Measurements from ENCODE around the gene VWA1.

DNA sequence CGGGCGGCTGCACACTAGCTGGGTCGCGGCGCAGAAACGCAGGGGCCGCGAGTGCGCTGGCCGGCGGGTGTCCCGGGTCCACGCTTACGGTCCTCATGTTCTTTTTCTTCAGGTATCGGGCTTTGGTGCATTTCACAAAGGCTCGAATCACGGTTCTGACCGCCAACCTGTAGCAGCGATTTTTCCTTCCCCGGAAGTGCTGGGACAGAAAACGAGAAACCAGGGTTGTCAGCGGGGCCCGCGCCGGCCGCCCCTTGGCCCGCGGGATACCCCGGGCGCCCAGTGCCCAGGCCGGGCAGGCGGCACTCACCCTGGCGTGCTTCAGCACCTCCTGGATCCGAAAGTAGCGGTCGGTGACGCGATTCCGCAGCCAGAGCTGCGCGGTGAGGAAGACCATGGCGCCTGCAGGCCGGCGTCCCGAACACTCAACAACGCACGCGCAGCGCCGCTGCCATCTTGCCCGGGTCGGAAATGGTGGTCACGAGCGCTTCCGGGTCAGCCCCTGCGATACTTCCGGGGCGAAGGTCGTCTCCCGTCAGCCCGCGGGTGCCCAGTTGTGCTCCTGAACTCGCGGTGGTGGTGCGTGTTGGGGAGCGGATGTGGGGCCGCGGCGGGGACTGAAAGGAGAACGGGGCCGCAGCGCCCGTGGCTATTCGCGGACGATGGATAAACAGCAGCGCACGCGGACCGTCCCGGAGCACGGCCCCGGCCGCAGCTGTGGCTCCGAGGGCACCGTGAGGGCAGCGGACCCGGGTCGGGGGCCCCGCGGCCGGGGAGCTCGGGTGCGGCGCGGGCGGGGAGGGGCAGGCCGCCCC, 28.5 kb upstream of the VWA1 start, which contains the start of gene MRPL20:
- TF ChIP-seq, protein P1, sequence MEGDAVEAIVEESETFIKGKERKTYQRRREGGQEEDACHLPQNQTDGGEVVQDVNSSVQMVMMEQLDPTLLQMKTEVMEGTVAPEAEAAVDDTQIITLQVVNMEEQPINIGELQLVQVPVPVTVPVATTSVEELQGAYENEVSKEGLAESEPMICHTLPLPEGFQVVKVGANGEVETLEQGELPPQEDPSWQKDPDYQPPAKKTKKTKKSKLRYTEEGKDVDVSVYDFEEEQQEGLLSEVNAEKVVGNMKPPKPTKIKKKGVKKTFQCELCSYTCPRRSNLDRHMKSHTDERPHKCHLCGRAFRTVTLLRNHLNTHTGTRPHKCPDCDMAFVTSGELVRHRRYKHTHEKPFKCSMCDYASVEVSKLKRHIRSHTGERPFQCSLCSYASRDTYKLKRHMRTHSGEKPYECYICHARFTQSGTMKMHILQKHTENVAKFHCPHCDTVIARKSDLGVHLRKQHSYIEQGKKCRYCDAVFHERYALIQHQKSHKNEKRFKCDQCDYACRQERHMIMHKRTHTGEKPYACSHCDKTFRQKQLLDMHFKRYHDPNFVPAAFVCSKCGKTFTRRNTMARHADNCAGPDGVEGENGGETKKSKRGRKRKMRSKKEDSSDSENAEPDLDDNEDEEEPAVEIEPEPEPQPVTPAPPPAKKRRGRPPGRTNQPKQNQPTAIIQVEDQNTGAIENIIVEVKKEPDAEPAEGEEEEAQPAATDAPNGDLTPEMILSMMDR (conservative IDR thresholded peaks at IDR 0.05; ENCODE audit: low read length) = no peak
- TF ChIP-seq EZH2phosphoT487 (IDR thresholded peaks at IDR 0.05; ENCODE audit: borderline replicate concordance, low read depth, low read length) = no peak

All from OCI-LY7 (cell line).